PFSK-1 (cell line): ENCODE measurements around the gene APP.

ENCODE experiments used
- POLR2AphosphoS5 ChIP-seq: IDR thresholded peaks from 2 replicates; pipeline ENCODE4 v1.6.1; 2012; ENCODE audit warnings: low read depth, mild to moderate bottlenecking, control low read depth, low read length, moderate library complexity
- REST ChIP-seq, 2 experiments: IDR thresholded peaks; 2 replicates each; pipeline versions ENCODE4 v1.6.1 to v1.8.0; 2011 to 2012; ENCODE audit warnings: low read depth in 2 of 2, low read length in 2 of 2, control low read depth in 1 of 2, inconsistent platforms in 1 of 2, mild to moderate bottlenecking in 1 of 2, moderate library complexity in 1 of 2; ENCODE audit not compliant: insufficient read depth in 1 of 2

DNA sequence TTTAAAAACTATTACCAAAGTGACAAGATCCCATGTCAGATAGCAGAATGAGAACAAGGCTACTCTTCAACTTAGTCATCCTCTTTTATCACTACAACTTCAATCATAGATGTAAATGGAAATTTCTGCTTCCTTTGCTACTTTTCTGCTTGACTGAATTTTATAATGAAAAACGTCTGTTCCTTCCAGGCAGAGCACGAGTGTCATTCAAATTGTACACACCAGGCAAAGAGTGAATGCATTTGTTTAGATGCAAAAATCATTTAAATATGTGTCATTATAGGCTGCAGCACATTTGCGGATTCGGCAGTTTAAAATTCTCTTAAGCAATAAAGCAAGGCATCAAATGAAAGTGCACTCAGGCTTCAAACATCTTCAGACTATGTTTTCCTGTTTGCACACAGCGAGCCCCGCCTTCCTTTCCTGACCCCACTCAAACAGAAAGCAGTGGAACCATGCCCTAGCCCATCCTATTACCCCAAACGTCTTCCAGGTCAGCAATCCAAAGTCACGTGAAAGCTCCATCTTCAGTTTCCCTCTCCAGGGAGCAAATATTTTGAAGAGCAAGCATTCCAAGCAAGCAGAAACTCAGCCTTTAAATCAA, 99.6 kb downstream of the APP start:
- no peak for TF ChIP-seq REST (IDR thresholded peaks at IDR 0.05; ENCODE audit: insufficient read depth in 1 of 2, low read depth in 2 of 2, low read length in 2 of 2)
- 0 out of 2 replicates have a peak, but pooled peaks have one; percentile 37 for TF ChIP-seq POLR2AphosphoS5
